GM21529 (cell line): ENCODE results near the gene SSX4.
"Not testable (repeated sequence)": the region's sequence is repeated elsewhere in the genome, so short reads cannot be mapped to it uniquely, and the experiment has no call there.

Experiments
- ATAC-seq: cut with Tn5 transposase; IDR thresholded peaks from one replicate; pipeline ENCODE4 v1.9.1; 2021; ENCODE audit not compliant: unreplicated experiment

SSX4 gene

GRCh38 chrX:48383239-48383638 is at the start of gene SSX4:
SSX4 (plus strand) TSS chrX:48383539; CDS start chrX:48384054, 515 bp downstream.
- ATAC-seq = not testable (repeated sequence)

GRCh38 chrX:48346059-48346458 is 37.3 kb upstream of the SSX4 start:
- not testable (repeated sequence) for ATAC-seq

- not testable (repeated sequence) for ATAC-seq
These were observed 26.8 kb upstream of the SSX4 start, which contains the start of gene SSX3 for GRCh38 chrX:48356315-48357094. SSX3 (minus strand) TSS chrX:48356703; CDS start chrX:48355249, 1,454 bp downstream.

GRCh38 chrX:48357681-48358080 is 25.7 kb upstream of the SSX4 start:
- no peak for ATAC-seq

GRCh38 chrX:48359281-48359680 is 24.1 kb upstream of the SSX4 start:
- ATAC-seq = not testable (repeated sequence)

GRCh38 chrX:48367717-48368408 is 15.5 kb upstream of the SSX4 start:
- ATAC-seq = not testable (repeated sequence)

GRCh38 chrX:48370408-48370807 is 12.9 kb upstream of the SSX4 start:
- not testable (repeated sequence) for ATAC-seq

- ATAC-seq = not testable (repeated sequence)
These were observed 13.6 kb downstream of the SSX4 start for GRCh38 chrX:48396931-48397330.

GRCh38 chrX:48397825-48398224 is 14.5 kb downstream of the SSX4 start:
- not testable (repeated sequence) for ATAC-seq

GRCh38 chrX:48411860-48412259 is 28.5 kb downstream of the SSX4 start, which contains the start of gene SSX4B:
SSX4B (minus strand) TSS chrX:48411960; CDS start chrX:48411372, 588 bp downstream.
- ATAC-seq = not testable (repeated sequence)

- not testable (repeated sequence) for ATAC-seq
These were observed 43.8 kb downstream of the SSX4 start for GRCh38 chrX:48427027-48427716.

GRCh38 chrX:48429606-48430005 is 46.3 kb downstream of the SSX4 start:
- ATAC-seq = not testable (repeated sequence)

- ATAC-seq = not testable (repeated sequence)
These were observed 46.8 kb downstream of the SSX4 start for GRCh38 chrX:48430166-48430565.

- not testable (repeated sequence) for ATAC-seq
These were observed 50.4 kb downstream of the SSX4 start for GRCh38 chrX:48433713-48434112.
